Stimulated activated CD8-positive, alpha-beta memory T cell treated with anti-CD3 and anti-CD28 coated beads, Interleukin-4, amount 100 ng/mL, for 1 hour (primary cell): ENCODE results near the gene YY1.
"Not testable (repeated sequence)": the region's sequence is repeated elsewhere in the genome, so short reads cannot be mapped to it uniquely, and the experiment has no call there.

ENCODE experiments used
- DNase-seq, 2 donors: peaks; one replicate each; pipeline ENCODE4 v3.0.0-alpha.2; 2020; ENCODE audit warnings: low read depth in 2 of 2, low spot score in 1 of 2

The YY1 gene

DNA sequence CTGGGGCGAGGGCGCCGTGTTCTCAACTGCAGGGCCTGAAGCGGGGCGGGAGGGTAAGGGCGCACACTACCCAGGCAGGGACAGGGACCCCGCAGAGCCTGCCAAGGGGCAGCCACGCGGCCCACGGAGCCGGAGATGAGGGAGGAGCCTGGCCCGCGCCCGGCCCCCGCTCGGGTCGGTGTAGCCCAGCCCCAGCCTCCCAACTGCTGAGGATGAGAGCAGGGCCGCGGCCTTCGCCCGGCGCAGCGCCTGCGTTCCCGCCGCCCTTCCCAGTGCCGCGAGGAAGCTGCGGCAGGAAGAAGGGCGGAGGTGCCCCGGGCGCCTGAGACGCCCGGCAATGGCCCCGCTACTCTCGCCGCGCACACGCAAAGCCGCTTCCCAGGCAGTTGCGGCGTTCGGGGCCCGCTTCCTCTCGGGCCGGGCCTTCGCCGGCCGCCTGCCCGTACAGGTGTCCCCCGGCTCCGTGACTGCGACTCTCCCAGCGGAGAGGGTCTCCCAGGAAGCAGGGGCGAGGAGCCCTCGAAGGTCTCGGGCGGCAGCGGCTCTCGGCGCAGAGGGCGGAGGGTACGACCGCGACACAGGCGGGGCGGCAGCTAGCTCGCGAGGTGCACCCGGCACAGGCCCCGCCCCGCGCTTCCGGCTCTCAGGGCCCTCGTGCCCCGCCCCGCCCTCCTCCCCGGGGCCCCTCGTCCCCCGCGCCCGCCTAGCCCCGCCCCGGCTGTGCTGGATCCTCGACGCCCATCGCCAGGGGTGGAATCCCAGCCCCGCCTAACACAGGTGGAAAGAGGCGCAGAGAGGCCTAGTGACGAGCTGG is 24.8 kb upstream of the YY1 start:
- peak; percentile 77 to 82 for DNase-seq

DNA sequence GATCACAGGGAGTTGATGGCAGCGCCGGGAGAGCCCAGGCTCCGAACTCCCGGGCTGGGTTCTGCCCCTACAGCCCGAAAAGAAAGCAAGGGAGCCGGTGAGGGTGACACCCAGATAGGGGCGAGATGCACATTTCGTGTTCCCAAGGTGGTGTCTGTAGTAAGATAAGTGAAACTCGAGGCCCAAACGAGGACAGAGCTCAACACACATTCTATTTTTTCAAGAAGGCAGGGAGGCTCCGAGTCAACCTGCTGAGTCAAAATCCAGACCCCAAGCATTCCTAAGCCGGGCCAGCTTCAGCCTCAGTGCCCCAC is 24.2 kb upstream of the YY1 start:
- no peak for DNase-seq

DNA sequence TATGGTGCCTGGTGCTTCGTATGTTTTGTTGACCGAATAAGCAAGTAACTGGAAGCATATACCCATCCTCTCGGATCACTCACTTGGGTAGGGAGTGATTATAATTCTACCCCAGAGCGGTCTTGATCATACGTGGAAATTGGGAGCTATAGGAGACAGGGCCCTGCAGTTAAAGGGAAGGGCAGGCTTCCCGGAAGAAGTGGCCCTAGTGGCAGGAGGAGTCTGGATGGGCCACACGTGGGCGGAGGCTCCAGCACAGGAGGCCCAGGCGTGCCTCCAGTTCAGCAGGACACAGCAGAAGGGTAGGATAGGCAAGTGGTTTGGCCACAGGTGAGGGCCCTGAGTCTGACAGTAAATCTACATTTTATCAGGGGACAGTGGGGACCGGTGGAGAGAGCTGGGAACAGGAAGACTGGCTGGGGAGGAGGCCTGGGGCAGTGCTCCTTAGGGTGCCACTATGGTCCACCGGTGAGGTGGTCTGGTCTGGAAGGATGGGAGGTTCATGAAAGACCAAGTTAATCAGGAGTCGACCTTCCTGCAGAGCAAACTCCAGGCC is 23.5 kb upstream of the YY1 start:
- no peak for DNase-seq

DNA sequence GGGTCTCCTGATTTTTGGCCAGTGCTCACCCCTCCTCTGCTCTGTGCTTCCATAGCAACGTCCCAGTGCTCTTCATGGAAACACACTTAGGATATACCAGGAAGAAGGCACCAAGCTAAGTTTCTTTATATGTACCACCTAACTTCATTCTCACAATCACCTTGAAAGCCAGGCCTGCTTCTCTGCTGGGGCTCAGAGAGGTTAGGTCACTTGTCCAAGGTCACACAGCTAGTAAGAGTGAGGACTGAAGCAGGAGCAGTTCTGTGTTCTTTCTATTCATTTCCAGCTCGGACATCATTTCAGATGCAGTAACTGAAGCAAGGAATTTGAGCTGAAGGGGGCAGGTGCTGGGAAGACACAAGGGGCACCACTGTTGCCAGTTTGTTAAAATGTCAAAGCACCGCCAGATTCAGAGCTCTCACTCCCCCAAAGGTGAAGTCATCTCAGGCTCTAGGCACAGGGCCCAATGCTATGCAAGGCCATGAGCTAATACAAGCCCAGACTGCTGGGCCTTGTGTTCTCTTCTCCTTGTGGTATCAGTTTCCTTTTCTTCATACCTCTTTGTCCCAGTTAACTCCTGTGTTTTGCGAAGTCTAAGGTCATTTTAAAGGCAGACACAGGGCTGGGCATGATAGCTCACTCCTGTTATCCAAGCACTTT is 19.7 kb upstream of the YY1 start:
- no peak for DNase-seq

DNA sequence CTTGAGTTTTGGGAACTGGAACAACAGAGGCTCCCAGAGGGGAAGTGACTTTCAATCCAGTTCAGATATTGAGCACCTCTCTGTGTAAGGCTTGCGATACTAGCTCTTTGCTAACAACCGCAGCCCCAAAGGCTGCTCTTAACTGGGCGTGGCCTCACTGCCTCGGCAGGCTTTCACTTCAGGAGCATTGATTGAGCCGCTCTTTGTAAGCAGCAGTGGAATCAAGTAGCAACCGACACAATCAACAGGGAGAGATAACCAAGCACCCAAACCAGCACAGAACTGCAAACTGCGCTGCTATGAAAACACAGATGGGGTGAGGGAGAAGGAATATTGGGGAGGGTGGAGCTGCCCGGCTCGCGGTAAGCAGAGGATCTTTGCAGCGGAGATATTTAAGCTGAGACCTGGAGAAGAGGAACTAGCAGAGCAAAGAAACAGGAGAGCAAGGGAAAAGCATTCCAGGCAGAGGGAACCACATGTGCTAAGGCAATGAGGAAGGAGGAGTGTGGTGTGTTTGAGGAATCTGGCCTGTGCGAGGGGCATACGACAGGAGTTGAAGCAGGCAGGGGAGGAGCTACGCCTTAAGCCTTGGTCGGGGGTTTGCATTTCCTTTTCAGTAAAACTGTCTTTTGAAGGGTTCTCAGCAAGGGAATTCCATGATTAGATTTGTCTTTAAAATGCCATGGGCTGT is 17.3 kb upstream of the YY1 start:
- DNase-seq: peak; percentile 40 to 42

DNA sequence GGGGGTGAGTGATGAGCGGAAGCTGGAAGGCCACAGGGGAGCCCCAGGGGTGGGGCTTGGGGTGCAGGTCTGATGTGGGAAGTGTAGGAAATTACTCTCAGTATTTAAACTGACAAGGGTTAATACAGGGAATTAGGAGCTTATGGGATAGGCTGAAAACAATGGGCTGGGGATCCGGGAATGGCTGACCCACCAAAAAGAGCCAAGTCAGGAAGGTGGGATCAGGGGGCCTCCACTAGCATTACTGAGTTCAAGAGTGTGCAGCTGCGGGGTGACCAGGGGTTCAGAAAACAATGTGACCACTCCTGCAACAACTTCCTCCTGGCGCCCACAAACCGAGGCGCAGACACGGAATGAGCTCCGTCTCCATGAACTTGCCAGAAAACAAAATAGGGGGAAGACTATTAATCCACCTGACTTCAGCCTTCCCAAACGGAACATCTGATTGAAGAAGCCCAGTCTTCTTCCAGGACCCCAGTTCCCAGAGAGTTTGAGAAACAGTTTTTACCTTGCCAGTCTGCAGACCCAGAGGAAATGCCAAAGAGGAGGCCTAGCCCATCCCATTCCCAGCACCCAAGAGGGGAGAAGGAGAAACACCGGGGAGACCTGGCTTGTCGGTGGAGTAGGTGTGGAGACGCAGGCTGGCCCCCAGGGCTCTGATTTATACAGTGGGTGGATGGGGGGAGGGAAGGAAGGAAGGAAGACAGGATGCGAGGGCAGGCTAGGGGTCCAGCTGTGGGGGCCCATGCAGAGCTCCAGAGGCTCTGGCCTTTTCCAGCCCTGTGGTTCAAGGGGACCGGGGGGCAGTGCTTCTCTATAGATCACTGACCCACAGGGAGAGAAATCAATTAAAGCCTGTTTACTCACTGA is 16.5 kb upstream of the YY1 start:
- DNase-seq: no peak

DNA sequence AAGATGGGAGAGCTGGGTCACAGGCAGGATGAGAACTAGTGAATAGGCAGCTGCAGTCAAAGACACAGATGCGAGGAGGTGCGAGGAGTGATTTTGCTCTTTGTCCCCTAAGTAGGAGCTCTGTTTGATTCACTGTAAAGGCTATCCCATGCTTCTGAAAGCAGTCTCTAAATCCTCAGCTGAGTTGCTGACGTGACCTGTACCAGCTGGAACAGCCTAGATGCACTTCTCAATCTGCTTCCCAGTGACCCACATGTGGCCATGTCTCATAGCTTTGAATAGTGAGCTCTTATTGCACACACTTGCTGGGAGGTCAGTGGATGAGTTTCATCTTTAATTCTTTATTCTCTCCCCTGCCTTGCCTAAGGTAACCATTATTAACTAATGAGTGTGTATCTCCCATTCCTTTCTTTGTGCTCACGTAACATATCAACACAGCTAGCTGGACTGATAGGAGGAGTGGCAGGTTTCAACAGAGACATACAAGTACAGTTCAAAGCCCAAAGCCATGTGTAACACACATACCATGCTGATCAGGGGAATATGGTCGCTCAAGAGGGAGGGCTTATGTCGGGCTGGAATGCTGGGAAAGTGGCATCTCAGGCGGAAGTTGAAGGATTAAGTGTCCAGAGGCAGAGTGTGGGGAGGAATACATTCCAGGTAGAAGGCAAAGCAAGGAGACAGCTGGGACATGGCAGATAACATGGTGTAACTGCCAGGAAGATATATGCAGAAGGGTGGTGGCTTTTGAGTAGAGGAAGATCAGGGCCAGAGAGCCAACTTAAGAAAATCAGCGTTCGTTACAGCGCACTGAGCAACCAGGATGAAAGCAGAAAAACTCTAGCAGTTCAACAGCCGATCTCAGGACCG is 15.4 kb upstream of the YY1 start:
- no peak for DNase-seq

DNA sequence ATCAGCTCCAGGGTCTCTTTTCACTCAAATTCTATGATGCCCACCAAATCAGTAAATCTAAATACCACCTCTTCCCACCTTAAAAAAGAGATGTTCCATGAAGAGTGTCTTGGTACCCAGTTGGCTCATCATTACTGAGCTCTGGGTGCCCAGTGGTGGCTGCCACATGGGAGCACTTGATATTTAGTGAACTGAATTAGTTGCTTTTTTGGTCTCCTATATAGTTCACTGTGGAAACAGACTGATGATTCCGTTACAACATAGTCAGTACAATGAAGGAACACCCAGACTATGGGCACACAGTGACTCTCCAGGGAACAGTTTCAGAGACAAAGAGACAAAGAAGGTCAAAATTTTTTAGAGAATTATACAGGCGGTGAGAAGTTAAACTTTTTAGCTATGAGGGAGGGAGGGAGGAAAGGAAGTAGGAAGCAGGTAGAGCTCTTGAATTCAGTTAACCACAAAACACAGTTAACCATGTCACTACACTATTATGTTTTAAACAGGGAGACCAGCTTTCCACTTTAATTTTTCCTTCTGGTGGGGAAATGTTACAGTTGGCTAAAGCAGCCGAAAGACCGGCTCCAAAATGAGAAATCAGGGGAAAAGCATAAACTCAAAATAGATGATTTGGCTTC is 14.6 kb upstream of the YY1 start:
- DNase-seq: no peak

DNA sequence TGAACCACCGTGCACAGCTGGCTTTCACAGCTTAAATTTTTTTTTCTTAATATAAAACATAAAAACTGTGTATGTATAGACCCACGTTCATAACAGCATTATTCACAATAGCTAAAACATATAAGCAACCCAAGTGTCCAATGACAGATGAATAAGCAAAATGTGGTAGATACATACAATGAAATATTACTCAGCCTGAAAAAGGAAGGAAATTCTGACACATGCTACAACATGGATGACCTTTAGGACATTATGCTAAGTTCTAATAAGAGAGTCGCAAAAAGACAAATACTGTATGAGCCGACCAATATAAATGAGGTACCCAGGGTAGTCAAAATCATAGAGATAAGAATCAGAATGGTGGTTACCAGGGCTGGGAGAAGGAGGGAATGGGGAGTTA is 13.8 kb upstream of the YY1 start:
- DNase-seq: no peak

DNA sequence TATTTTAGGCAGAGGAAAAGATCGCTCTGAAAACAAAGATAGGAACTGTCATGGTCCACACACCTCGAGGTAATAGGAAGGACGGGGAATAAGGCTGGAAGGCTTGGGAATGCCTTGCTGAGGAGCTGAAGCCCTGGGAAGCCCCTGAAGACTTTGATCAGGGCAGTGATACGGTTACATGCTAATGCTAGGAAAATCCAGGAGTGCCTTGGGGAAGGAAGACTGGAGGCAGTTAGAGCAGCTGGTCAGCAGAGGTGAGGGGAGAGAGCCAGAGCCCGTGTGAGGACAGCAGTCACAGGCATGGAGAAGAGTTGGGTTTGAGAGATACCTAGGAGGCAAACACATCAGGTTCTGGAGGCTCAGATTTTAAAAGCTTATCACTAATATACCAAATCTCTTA is 8.6 kb upstream of the YY1 start:
- no peak for DNase-seq

DNA sequence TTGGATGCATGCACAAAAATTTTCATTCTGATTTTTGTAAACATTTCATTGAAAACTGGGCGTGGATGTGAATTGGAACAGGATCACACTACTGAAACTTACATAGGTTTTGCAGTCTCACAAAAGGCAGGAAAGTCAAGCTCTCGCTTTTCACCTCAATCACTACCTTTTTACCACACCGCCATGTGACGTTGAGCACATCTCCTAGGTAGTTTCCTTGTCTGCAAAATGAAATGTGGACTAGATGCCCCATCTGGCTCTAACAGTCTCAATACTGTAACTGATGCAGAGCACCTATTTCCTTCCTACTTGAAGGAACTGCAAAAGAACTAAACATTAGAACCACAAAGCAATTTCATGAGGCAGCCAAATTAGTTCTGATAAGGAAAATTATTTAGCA is 4.4 kb upstream of the YY1 start:
- no peak for DNase-seq

DNA sequence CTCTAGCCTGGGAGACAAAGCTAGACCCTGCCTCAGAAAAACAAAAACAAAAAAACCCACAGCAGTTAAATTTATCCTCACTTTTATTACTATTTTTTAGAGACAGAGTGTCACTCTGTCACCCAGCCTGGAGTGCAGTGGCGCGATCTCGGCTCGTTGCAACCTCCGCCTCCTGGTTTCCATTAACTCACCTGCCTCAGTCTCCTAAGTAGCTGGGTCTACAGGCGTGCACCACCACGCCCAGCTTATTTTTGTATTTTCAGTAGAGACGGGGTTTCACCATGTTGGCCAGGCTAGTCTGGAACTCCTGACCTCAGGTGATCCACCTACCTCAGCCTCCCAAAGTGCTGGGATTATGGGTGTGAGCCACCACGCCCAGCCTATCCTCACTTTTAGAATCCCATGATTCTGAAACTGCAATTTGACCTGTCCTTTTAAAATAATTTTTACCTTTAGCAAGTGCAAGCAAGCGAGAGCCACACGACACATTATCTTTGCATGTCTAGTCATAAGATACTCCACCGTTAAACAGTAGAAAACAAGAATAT is 2.6 kb upstream of the YY1 start:
- DNase-seq: not testable (repeated sequence)

DNA sequence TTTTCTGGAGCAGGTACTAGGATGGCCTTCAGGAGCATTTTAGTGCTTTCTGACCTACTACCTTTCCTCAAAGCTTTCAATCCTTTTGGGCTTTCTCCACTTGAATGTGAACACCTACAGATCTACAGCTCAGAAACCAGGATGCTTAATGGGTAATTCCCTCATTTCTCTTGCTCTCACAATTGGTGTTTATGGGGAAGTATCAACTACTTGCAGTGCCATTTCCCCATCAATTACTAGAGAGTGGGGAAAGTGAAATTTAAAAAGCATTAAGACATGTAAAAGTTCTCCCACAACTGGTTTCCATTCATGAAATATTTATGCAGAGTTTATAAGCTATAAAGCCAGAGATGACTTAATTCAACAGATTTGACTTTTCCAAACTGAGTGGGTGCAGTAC is 2.1 kb upstream of the YY1 start:
- no peak for DNase-seq

DNA sequence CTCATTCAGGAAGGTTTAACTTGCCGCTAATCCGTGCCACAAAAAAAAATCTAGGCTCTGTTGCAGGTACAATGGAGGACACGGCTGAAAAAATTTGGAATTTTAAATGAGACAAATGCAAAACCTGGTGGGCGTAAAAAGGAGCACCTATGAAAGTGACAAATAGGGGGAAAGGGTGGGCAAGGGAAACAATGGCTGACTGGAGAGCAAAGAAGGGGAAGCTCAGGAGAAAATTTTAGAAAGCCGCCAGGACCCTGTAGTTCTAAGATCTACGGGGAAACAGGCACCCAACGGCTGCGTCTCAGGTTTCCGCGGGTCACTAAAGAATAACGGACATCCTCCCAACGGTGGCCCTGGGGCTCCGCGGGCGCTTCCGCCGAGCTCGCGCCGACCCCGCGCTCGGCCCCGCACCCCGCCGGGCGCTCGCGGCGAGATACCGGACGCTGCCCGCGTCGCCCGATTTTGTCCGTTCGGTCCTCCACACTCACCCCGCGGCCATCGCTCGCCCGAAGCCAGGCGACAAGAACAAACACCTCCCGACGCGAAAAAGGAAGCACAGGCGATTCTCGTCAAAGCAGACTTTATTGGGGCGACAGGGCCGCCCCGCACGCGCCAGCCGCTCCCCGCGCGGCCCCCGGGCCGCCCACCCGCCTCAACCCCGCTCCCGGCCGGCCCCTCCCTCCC is 1.1 kb upstream of the YY1 start:
- DNase-seq: peak in 1 of 2 donors; percentile 32

DNA sequence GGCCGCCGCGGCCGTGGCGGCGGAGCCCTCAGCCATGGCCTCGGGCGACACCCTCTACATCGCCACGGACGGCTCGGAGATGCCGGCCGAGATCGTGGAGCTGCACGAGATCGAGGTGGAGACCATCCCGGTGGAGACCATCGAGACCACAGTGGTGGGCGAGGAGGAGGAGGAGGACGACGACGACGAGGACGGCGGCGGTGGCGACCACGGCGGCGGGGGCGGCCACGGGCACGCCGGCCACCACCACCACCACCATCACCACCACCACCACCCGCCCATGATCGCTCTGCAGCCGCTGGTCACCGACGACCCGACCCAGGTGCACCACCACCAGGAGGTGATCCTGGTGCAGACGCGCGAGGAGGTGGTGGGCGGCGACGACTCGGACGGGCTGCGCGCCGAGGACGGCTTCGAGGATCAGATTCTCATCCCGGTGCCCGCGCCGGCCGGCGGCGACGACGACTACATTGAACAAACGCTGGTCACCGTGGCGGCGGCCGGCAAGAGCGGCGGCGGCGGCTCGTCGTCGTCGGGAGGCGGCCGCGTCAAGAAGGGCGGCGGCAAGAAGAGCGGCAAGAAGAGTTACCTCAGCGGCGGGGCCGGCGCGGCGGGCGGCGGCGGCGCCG is 381 bp downstream of the YY1 start:
- DNase-seq: no peak

DNA sequence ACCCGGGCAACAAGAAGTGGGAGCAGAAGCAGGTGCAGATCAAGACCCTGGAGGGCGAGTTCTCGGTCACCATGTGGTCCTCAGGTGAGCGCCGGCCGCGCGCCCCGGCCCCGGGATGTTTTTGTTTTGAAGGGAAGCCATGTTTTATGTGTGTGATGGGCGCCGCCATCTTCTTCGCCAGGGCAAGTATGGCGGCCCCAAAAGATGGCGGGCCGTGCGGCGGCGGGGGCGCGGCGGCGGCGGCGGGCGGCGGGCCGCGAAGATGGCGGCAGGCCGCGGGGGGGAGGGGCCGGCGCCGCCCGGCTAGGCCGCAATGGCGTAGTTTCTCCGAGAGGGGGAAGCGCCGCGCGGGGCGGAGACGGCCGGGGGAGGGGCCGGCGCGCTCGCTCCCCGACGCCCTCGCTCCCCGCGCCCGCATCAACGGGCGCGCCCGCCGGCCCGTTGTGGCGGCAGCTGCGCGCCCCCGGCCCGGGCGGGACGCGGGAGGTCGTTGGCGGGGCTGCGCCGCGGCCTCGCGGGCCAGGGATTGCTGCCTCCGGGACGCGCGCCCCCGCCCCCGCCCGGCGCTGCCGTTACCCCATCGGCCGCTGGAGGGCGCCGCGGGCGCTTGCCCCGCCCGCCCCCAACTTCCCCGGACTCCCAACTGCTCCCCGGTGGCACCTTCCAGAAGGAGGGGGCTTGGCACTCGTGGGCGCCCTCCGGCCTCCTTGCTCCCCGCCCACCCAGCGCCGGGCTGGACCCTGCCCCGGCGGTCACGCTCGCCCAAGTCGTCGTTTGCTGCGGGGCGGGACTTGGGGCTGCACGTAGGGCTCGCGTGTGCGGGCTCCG is 1.1 kb downstream of the YY1 start:
- peak; percentile 54 to 71 for DNase-seq

DNA sequence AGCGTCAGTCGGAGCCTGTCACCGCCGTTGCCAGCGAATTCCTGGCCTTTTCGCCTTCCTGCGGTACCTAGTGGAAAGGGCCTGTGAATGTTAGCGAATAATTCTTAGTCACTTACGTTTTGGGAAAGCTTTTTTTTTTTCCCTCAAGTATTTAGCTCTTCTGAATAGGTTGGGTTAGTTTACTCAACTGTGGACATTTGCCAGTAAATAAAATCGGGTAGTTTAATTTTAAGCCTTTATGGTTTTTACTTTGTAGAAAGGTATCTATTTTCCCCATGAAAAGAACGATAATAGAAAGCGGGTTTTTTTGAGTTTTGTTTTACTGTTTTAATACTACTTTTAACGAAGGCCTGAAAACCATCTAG is 1.7 kb downstream of the YY1 start:
- no peak for DNase-seq

DNA sequence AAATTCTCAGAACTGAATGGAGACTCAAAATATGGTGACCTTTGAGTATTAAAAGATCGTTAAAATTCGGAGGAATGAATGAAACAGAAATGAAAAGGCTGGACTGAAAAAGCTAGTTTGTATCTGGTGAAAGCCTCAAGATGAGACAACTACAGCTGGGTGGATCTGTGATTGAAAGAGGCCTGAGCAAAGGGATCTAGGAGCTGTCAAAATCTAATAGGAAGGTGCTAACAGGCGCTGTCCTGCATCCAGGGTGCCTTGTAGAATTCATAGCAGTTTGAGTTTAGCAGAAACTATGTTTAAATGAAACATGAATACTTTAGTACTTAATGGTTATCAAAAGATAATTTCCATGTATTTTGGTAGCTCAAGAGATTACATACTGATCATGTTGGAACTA is 2.3 kb downstream of the YY1 start:
- DNase-seq: no peak
